Muscle of arm (tissue), 12 donors: ENCODE results near the gene UBE2J2. TPM values are rescaled to one million over a fixed set of nuclear protein-coding genes. Genes with fewer than 3 reads are reported as not detected.
"Not testable (repeated sequence)": the region's sequence is repeated elsewhere in the genome, so short reads cannot be mapped to it uniquely, and the experiment has no call there.

ENCODE experiments used
- DNase-seq: peaks from one replicate; pipeline ENCODE4 v3.0.0-alpha.2; 2013
- polyA plus RNA-seq, 12 donors: library from polyadenylated mRNA; unstranded; fragments of 120-200 nt; gene quantifications; one replicate each; pipeline ENCODE4 v1.2.1, GENCODE V29; 2013; ENCODE audit not compliant: insufficient read length in 12 of 12

Gene UBE2J2
- polyA plus RNA-seq, 12 donors: 28.1 to 52.6 (median 37.7) TPM; not detected in 1

DNA sequence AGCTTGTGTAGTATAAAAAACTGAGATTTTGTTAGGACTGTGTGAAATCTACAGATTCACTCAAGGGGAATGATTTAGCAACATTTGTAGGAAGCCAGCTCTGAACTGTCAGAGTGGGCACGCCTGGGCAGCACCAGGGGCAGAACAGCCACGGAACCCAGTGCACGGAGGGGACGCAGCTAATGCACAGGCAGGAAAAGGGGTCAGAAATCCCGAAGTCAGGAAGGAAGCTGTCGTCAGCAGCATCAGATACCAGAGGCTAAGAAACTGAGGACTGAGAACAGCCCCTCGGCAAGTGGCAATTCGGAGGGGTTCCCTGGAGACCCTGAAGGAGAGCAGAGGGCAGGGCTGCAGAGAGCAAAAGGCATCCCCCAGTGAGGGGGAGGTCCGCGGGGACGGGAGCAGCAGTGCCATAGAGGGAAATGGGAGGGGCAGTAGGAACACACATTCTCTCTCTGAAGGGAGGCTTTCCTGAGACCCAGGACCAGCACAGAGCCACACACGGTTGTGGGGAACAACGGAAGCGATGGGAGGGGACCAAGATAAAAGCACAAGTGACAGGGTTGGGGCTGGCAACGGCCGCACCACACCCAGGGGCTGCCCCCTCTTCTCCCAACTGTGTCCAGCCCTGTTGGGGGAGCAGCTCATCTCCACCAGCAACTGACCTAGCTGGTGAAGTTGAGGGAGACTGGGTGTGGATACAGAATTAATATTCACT, 12.7 kb downstream of the UBE2J2 start:
- no peak for DNase-seq

DNA sequence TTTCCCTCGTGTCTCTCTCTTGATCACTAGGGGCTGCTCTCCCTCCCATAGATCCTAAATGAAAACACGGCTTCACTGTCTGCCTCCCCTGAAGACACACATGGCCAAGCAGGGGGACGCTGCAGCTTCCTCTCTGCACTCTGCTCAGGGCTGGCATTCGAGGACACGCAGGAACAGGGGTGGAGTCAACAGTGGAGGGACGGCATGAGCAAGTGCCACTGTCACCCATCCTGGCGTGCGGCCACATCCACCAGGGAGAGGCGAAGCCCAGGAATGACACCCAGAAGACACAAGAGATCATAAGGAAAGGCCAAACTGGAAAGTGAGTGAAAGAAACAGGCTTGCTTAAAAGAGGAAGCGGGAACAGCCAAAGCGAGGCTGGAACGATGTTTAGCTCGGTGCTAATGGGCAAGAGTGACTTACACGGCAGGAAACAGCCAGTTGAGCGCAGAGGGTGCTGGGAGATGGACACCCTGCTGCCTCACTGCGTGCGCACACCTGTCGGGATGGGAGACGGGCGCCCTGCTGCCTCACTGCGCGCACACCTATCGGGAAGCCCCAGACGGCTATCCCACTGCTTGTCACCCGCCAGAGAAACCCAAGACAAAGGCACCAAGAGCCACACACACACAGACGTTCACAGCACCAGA, 13.6 kb downstream of the UBE2J2 start:
- no peak for DNase-seq

DNA sequence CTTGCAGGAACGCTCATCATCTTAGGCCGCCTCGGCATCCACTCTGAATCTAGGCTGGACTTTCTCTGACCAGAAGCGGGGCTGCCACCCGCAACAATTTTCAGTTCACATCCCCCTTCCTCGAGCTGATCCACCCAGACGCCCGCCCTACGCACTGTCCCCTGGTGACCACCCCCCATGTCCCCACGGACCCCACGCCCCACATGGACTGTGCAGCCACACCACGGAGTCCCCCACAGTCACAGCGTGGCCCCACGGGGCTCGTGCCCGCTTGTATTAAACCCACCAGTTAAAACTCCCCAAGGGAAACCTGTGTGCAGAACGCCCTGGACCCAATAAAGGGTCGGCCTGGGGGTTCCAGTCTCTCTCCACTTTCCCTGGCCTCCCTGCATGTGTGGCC, 14.1 kb downstream of the UBE2J2 start:
- DNase-seq: no peak

DNA sequence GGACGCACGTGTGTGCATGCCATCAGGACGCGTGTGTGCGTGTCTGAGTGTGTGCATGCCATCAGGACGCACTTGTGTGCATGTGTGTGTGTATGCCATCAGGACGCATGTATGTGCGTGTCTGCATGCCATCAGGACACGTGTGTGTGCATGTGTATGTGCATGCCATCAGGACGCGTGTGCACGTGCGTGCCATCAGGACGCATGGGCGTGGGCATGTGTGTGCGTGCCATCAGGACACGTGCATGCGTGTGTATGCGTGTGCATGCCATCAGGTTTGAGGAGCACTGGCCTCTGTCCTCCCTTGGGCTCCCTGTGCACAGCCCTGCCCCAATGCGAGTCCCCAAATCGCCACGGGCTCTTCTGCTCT, 14.6 kb downstream of the UBE2J2 start:
- DNase-seq: no peak

DNA sequence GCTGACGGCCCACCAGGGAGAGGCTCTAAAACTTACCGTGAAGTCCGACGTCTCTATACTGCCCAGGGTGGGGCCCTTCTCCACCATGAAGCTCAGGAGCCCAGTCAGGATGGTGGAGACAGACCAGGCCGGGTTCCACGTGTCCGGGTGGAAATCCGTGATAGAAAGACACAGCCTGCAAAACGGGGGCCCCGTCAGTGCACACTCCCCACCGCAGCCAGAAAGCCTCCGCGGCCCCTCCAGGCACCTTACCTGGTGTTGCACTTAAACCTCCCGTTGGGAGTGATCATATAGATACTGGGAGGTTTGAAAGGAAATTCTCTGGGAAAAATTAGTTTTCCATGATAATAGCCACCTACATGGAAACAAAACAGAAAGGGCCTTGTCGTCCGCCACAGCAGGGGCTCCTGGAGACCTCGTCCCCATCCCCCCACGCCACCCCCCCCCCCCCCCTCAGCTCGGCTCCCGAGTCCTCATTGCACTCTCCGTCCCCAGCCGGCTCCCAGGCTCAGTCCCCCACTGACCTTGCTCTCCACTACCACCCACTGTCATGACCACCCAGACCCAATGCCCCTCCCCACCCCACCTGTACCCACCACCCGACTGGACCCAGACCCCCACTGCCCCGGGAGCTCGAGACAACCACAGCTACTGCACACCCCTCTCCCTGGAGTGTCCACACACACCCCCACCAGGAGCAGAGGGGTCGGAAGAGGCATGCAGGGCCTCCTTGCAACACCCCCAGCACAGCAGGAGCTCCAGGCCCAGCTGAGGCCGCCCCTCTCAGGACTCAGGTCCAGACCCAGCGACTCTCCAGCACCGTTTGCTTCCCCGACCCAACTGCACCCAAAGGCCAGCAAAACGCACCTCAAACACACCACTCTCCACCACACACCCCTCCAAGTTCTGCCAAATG, 16.4 kb downstream of the UBE2J2 start:
- no peak for DNase-seq

DNA sequence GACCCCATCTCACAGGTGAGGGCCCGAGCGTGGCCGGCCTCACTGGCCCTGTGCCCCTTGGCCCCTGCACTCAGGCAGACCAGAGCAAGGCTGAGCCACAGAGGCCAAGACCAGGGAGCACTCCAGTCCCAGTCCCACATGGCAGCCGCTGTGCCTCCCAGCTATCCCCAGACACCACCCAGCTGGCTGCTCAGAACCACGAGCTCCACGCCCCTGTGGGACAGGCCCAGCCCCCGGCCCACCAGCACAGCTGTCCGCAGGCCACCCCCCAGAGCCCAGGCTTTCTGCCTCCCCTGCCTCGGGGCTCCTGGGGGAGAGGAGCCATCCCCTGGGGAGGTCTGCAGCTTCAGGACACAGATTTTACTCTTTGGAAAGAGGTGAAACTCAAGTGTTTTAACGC, 18.0 kb downstream of the UBE2J2 start:
- no peak for DNase-seq

DNA sequence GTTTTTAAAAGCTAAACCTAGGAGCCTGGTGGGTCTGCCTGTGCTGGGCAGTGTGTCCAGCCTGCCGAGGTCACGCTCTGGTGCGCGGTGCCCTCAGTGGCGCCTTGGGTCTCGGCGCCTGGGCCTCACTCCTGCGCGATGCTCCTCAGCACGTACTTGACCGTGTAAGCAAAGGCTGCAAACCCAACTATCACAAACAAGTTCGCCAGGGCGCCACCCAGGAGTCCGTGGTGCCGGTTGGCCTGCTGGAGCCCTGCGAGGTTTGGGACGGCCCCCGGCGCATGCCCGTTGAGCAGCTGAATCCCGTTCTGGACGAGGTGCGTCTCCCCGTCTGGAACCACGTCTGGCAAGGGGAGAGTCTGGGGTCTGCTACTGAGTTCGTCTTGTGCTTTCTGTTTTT, 18.6 kb downstream of the UBE2J2 start:
- no peak for DNase-seq

DNA sequence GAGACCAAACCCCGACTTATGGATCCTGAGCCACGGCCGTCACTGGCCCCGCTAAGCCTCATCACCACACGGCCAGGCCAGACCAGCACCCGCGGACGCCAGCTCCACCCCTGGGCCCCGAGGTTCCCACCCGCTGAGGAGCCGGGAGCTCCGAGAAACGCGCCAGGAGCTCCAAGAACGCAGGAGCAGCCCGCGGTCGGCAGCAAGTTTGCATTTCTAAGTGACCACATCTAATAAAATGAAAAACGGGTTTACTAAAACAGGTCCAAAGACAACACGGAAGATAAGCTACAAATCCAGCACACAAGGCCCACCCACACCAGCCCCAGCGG, 19.0 kb downstream of the UBE2J2 start:
- DNase-seq: no peak

DNA sequence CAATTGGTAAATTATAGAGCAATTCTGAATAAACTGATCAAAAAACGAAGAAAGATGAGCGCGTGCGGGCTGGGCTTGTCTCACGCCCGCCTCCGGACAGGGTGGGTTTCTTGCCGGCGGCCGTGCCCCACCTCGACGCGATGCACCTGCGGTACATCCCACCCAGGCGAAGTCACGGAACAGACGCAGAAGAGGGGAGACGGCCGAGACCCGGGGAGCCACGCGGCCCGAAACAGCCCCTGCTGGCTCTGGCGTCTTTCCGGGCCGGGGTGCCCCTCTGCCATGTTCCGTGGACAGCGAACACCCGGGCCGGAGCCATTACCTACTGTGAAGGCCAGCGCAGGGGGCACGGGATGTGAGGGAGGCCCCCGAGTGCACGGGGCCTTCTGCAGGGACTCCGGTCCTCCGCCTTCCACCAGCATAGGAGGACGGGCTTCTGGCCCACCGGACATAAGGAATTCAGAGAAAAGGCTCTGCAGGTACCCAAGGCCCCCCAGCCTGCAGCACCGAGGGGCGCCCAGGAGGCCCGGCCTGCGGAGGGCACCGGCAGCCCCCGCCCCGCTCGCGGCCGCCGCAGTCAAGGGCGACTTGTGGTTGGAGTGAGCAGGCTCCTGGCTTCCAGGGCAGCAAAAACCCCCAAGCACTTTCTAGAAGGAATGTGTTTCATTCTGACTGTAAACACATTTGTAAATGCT, 19.5 kb downstream of the UBE2J2 start:
- no peak for DNase-seq

DNA sequence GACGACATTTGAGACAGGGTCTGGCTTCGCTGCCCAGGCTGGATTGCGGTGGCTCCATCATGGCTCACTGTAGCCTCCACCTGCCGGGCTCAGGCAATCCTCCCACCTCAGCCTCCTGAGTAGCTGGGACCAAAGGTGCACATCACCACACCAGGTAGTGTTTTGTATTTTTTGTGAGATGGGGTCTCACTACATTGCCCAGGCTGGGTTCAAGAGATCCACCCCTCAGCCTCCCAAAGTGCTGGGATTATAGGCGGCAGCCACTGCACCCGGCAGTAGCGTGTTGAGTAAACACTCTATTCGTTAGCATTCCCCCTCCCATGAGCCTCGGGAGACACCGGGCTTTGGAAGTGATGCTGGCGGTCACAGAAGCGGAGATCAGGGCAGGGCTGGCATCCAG, 20.3 kb downstream of the UBE2J2 start:
- DNase-seq: no peak

DNA sequence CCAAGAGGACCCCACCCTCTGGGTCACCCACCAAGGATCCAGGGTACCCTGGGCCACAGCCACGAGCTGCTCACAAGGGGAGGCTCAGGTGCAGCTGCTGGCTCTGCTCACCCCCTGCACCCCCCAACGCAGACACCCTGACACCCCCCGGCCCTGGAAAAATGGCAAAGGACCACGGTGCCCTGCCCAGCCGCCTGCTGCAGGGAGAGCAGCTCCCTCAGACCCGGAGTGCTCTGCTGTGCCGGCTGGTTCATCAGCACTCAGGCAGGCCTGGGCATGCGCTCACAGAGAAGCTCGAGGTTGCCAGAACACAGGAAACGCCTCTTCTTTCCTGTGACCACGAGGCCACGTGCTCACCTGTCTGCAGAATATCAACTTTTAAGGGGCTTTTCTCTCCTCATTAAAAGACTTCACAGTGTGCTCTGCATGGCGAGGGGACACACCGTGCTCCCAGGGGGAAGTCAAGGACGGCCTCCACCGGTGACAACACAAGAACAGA, 22.8 kb downstream of the UBE2J2 start:
- DNase-seq: no peak

DNA sequence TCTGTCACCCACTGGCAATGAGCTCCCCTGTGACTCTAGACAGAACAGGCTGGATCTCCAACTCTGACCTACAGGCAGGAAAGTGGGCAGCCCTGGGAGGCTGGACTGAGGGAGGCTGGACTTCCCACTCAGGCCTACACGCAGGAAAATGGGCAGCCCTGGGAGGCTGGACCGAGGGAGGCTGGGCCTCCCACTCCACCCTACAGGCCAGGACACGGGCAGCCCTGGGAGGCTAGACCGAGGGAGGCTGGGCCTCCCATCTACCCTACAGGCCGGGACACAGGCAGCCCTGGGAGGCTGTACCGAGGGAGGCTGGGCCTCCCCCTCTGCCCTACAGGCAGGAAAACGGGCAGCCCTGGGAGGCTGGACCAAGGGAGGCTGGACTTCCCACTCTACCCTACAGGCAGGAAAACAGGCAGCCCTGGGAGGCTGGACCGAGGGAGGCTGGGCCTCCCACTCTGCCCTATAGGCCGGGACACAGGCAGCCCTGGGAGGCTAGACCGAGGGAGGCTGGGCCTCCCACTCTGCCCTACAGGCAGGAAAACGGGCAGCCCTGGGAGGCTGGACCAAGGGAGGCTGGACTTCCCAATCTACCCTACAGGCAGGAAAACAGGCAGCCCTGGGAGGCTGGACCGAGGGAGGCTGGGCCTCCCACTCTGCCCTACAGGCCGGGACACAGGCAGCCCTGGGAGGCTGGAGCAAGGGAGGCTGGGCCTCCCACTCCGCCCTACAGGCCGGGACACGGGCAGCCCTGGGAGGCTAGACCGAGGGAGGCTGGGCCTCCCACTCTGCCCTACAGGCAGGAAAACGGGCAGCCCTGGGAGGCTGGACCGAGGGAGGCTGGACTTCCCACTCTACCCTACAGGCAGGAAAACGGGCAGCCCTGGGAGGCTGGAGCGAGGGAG, 25.4 kb downstream of the UBE2J2 start:
- not testable (repeated sequence) for DNase-seq

DNA sequence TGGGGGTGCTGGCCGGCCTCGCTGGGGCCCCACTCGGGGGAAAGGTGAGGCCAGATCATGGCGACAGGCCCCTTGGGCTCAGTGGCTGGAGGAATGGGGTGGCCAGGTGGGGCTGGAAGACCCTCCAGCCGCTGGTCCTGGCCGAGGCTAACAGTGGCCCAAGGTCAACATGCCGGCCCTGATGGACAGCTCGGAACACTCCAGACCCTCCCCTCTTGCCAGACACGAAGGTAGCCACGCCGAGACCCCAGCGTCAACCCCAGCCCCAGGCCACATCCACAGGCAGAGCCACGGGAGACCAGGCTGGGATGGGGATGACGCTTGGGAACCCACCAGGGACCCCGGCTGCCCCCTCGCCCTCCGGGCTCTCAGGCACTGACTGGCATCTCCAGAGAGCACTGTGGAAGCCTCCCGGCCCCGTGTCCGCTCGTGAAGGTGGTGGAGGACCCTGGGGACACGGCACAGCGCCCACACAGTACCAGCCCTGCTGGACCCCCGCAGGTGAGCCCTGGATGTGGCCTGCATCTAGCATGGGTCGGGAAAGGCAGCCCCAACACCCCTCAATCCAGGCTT, 26.2 kb downstream of the UBE2J2 start:
- DNase-seq: no peak

DNA sequence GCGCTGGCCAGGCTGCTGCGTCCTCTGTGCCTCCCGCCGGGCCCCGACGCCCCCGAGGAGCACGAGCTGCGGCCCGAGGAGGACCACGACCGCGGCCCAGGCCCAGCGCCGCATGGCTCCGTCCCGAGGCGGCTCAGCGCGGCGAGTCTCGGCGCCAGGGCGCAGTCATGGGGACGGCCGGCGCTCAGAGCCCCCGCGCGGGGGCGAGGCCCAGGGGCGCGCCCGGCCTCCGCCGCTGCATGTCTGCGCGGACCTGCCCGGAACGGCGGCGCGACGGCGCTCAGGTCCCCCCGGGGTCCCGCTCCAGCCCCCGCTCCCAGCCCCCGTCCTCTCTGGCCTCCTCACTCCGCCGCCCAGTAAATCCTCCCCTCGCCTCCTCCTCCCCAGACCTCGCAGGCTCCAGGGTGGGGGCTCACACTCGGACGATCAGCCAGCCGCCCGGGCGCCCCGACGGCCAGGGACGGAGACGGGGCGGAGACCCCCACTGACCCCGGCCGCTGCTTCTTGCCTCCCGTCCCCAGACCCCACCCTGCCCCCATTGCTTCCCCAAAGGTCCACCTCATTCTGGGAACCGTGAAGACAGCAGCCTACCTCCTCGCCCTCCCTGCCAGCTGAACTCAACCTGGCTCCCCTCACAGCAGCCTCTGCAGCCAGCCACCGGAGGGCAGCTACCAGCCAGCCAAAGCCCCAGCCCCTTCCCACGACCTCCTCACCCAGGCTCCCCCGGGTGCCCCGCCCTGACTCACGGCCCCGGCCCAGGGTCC, 26.9 kb downstream of the UBE2J2 start, which contains the start of gene C1QTNF12:
TSS of gene C1QTNF12 (minus strand) at position 146 of the 764 bp plus-strand sequence. CDS start at position 114, 32 bp downstream.
- DNase-seq: no peak

DNA sequence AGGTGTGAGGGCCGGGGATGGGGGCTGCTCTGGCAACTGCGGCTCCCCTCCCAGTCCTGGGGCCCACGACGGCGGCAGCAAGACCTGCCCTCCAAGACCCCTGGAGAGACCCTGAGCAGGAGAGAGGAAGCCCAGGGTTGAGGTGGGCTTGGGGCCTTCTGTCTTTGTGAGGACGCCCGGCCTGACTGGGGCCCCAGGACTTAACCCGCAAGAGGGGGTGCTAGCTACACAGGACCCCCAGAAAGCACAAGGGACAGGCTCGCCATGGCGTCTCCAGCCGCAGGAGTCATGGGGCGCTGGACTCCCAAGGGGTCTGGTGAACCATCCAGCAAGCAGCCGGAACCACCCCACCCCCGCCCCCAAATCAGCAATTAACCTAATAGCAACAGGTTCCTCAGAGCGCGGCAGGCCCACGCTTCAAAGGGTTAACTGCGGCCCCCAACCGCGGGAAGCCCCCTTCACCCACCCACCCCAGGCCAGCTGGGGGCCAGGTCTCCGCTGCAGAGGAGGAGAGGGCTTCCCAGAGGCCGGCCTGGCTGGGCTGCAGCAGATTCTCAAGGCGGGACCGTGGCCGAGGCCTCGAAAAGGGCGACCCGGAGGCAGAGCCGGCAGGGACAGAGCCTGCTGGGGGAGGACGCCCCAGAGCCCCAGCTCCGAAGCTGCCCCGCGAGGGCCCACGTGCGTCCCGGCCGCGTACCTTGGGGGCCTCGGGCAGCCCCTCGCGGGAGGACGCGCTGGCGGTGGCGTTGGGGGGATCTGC, 27.7 kb downstream of the UBE2J2 start:
- no peak for DNase-seq

DNA sequence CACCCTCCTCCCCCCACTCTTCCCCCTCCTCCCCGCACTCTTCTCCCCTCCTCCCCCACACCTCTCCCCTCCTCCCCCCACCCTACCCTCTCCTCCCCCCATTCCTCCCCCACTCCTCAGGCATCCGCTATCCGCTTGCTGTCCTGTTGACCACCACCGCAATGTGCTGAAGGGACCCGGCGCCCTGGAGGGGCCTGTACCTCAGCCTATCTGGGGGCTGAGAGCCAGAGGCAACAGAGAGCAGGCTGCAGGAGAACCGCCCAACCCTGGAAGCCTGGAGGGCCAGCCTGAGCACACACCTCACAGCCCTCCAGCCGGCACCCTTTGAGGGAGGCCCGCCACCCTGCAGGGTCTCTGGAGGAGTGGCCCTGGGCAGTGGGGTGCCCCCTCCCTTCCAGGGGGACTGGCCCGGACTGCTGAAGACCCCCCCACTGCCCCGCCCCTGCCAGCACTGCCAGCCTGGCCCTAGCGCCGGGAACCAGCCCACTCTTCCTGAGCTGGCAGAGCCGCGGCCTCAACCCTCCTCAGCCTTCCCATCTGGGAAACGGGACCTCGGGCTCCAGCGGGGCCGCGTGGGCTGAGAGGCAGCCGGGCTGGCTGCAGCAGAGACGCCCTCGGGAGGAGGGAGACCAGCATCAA, 28.4 kb downstream of the UBE2J2 start:
- no peak for DNase-seq

DNA sequence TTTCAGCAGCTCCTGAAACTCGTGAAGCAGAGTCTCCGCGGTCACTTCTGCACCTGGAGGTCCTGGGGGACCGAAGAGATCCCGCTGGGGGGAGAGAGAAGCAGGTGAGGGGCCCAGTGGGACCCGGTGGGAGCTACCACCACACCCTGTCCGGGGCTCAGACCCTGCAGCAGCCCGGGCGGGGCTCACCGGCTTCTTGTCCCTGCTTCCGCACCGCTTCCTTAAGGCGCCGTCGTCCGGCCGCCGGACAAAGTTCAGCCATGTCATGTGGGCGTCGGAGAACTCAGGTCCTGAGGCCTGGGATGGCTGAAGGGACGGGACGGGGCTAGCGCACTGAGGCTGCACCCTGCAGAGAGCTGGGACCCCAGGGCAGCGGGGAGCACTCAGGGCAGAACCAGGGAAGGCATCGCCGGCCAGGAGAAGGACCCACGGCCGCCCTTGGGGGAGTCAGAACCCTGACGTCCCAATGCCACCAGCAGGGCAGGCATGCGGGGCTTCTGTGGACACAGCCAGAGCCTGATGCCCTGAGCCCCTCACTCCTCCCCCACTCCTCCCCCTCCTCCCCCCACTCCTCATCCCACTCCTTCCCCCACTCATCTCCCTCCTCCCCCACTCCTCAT, 29.4 kb downstream of the UBE2J2 start:
- DNase-seq: no peak

DNA sequence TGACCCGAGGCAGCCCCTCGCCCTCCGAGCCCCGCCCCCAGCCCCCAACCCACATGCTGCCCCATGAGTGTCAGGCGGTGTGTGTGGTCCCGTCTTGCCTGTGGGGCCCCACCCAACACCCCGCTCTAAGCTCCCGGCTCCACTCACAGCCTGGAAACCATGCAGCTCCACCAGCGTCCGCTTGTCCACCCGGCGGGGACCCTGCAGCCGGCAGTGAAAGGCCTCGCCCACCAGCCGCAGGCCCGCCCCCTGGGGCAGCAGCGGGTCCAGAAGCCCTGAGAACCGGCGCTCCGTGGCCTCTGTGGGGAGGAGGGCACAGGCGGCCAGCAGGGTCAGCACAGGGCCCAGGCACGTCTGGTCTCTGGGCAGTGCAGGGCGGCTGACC, 29.9 kb downstream of the UBE2J2 start:
- no peak for DNase-seq
